Measurements from ENCODE around the gene ZNF212.
"Not testable (repeated sequence)": the region's sequence is repeated elsewhere in the genome, so short reads cannot be mapped to it uniquely, and the experiment has no call there.

Gene ZNF212

GRCh38 chr7:149209518-149210269, 29.8 kb upstream of the ZNF212 start:
- H3K9me3 Mint-ChIP-seq (ENCODE audit: low read depth) = no peaks in the 10 kb centered on the region
- H3K27me3 Mint-ChIP-seq = no peaks in the 10 kb centered on the region
- H3K4me1 Mint-ChIP-seq (ENCODE audit: low read depth) = peaks cover 9% of the 10 kb centered on the region
- peak overlapping the region; percentile 57 for H3K4me3 Mint-ChIP-seq
- peaks cover 10% of the 10 kb centered on the region for H3K36me3 Mint-ChIP-seq
- H3K27ac Mint-ChIP-seq = peak overlapping the region; percentile 85

- no peak overlapping the region for H3K27ac Mint-ChIP-seq
- H3K4me3 Mint-ChIP-seq = no peak overlapping the region
- H3K36me3 Mint-ChIP-seq = peaks cover 10% of the 10 kb centered on the region
- no peaks in the 10 kb centered on the region for H3K27me3 Mint-ChIP-seq
- no peaks in the 10 kb centered on the region for H3K9me3 Mint-ChIP-seq (ENCODE audit: low read depth)
- H3K4me1 Mint-ChIP-seq (ENCODE audit: low read depth) = peaks cover 9% of the 10 kb centered on the region
Measured at GRCh38 chr7:149210551-149210950, 28.9 kb upstream of the ZNF212 start.

- H3K27me3 Mint-ChIP-seq = no peaks in the 10 kb centered on the region
- H3K27ac Mint-ChIP-seq = no peak overlapping the region
- H3K9me3 Mint-ChIP-seq (ENCODE audit: low read depth) = no peaks in the 10 kb centered on the region
- no peak overlapping the region for H3K4me3 Mint-ChIP-seq
- peaks cover 8% of the 10 kb centered on the region for H3K4me1 Mint-ChIP-seq (ENCODE audit: low read depth)
- H3K36me3 Mint-ChIP-seq = peaks cover 10% of the 10 kb centered on the region
Measured at GRCh38 chr7:149214020-149214720, 25.3 kb upstream of the ZNF212 start.

- Mint-ChIP-seq H3K4me3 (no peak overlapping the region), H3K9me3 (ENCODE audit: low read depth) (no peaks in the 10 kb centered on the region), H3K27me3 (no peaks in the 10 kb centered on the region), H3K4me1 (ENCODE audit: low read depth) (no peaks in the 10 kb centered on the region), H3K36me3 (peaks cover 7% of the 10 kb centered on the region), H3K27ac (no peak overlapping the region)
Measured at GRCh38 chr7:149216402-149216801, 23.0 kb upstream of the ZNF212 start.

- Mint-ChIP-seq H3K27ac (no peak overlapping the region), H3K4me1 (ENCODE audit: low read depth) (no peaks in the 10 kb centered on the region), H3K36me3 (peaks cover 4% of the 10 kb centered on the region), H3K4me3 (no peak overlapping the region), H3K9me3 (ENCODE audit: low read depth) (no peaks in the 10 kb centered on the region), H3K27me3 (no peaks in the 10 kb centered on the region)
Measured at GRCh38 chr7:149217570-149217969, 21.9 kb upstream of the ZNF212 start.

GRCh38 chr7:149218469-149219420, 20.7 kb upstream of the ZNF212 start:
- no peaks in the 10 kb centered on the region for H3K9me3 Mint-ChIP-seq (ENCODE audit: low read depth)
- peaks cover 2% of the 10 kb centered on the region for H3K36me3 Mint-ChIP-seq
- H3K27me3 Mint-ChIP-seq = no peaks in the 10 kb centered on the region
- no peak overlapping the region for H3K27ac Mint-ChIP-seq
- H3K4me1 Mint-ChIP-seq (ENCODE audit: low read depth) = no peaks in the 10 kb centered on the region
- H3K4me3 Mint-ChIP-seq = no peak overlapping the region

- Mint-ChIP-seq H3K27me3 (no peaks in the 10 kb centered on the region), H3K36me3 (peaks cover 4% of the 10 kb centered on the region), H3K27ac (no peak overlapping the region), H3K4me1 (ENCODE audit: low read depth) (no peaks in the 10 kb centered on the region), H3K4me3 (no peak overlapping the region), H3K9me3 (ENCODE audit: low read depth) (no peaks in the 10 kb centered on the region)
Measured at GRCh38 chr7:149220534-149220933, 18.9 kb upstream of the ZNF212 start.

GRCh38 chr7:149223176-149223575, 16.3 kb upstream of the ZNF212 start:
- H3K27me3 Mint-ChIP-seq = no peaks in the 10 kb centered on the region
- H3K4me3 Mint-ChIP-seq = no peak overlapping the region
- H3K36me3 Mint-ChIP-seq = peaks cover 4% of the 10 kb centered on the region
- no peaks in the 10 kb centered on the region for H3K4me1 Mint-ChIP-seq (ENCODE audit: low read depth)
- H3K9me3 Mint-ChIP-seq (ENCODE audit: low read depth) = no peaks in the 10 kb centered on the region
- H3K27ac Mint-ChIP-seq = no peak overlapping the region

GRCh38 chr7:149223761-149224160, 15.7 kb upstream of the ZNF212 start:
- no peak overlapping the region for H3K27ac Mint-ChIP-seq
- peaks cover 4% of the 10 kb centered on the region for H3K36me3 Mint-ChIP-seq
- no peaks in the 10 kb centered on the region for H3K27me3 Mint-ChIP-seq
- H3K9me3 Mint-ChIP-seq (ENCODE audit: low read depth) = no peaks in the 10 kb centered on the region
- H3K4me3 Mint-ChIP-seq = no peak overlapping the region
- no peaks in the 10 kb centered on the region for H3K4me1 Mint-ChIP-seq (ENCODE audit: low read depth)

GRCh38 chr7:149224352-149224751, 15.1 kb upstream of the ZNF212 start:
- no peak overlapping the region for H3K27ac Mint-ChIP-seq
- no peaks in the 10 kb centered on the region for H3K9me3 Mint-ChIP-seq (ENCODE audit: low read depth)
- H3K27me3 Mint-ChIP-seq = no peaks in the 10 kb centered on the region
- peaks cover 2% of the 10 kb centered on the region for H3K36me3 Mint-ChIP-seq
- no peaks in the 10 kb centered on the region for H3K4me1 Mint-ChIP-seq (ENCODE audit: low read depth)
- no peak overlapping the region for H3K4me3 Mint-ChIP-seq

- no peaks in the 10 kb centered on the region for H3K27me3 Mint-ChIP-seq
- H3K4me3 Mint-ChIP-seq = no peak overlapping the region
Measured at GRCh38 chr7:149225106-149225505, 14.3 kb upstream of the ZNF212 start.

GRCh38 chr7:149225656-149226055, 13.8 kb upstream of the ZNF212 start:
- Mint-ChIP-seq H3K9me3 (ENCODE audit: low read depth) (no peaks in the 10 kb centered on the region), H3K4me3 (no peak overlapping the region), H3K27ac (no peak overlapping the region), H3K27me3 (no peaks in the 10 kb centered on the region), H3K36me3 (peaks cover 2% of the 10 kb centered on the region), H3K4me1 (ENCODE audit: low read depth) (no peaks in the 10 kb centered on the region)

More at GRCh38 chr7:149225106-149225505, 14.3 kb upstream of the ZNF212 start:
- Mint-ChIP-seq H3K9me3 (ENCODE audit: low read depth) (no peaks in the 10 kb centered on the region), H3K36me3 (peaks cover 2% of the 10 kb centered on the region), H3K27ac (no peak overlapping the region), H3K4me1 (ENCODE audit: low read depth) (no peaks in the 10 kb centered on the region)

GRCh38 chr7:149226366-149226765, 13.1 kb upstream of the ZNF212 start:
- H3K27ac Mint-ChIP-seq; H3K4me3 Mint-ChIP-seq; H3K9me3 Mint-ChIP-seq (ENCODE audit: low read depth); H3K36me3 Mint-ChIP-seq; H3K27me3 Mint-ChIP-seq; H3K4me1 Mint-ChIP-seq (ENCODE audit: low read depth): not testable (repeated sequence)

GRCh38 chr7:149226840-149227494, 12.5 kb upstream of the ZNF212 start:
- Mint-ChIP-seq H3K4me3 (no peak overlapping the region), H3K4me1 (ENCODE audit: low read depth) (no peaks in the 10 kb centered on the region), H3K36me3 (peaks cover 2% of the 10 kb centered on the region), H3K27me3 (no peaks in the 10 kb centered on the region), H3K27ac (no peak overlapping the region), H3K9me3 (ENCODE audit: low read depth) (no peaks in the 10 kb centered on the region)

All from activated naive CD8-positive, alpha-beta T cell (primary cell).